ENCODE data around the gene MSH5. TPM values are rescaled to one million over a fixed set of nuclear protein-coding genes. Genes with fewer than 3 reads are reported as not detected.
A peak's percentile ranks its signal among the peaks of the same experiment; 100 is the strongest.

The MSH5 gene
- total and polyA plus RNA-seq, 2 of the 13 experiments (the other 11 are each of a cell fraction or from before 2014, with no cell fraction given): 10.2 to 38.7 TPM

- TF ChIP-seq ZNF710 (CRISPR knock-in tag; IDR thresholded peaks at IDR 0.05; ENCODE audit: borderline replicate concordance): 0 out of 2 replicates have a peak, but pooled peaks have one; percentile 60
- TF ChIP-seq KMT2B (CRISPR knock-in tag; IDR thresholded peaks at IDR 0.05): peak; percentile 39; the same call in 1 of the 2 replicates
- TF ChIP-seq FOXK2 (IDR thresholded peaks at IDR 0.05): peak; percentile 52; the same call in 1 of the 2 replicates
- peak; percentile 92 for TF ChIP-seq GFI1 (CRISPR knock-in tag; IDR thresholded peaks at IDR 0.05; ENCODE audit: borderline replicate concordance)
- TF ChIP-seq TERF1 (CRISPR knock-in tag; IDR thresholded peaks at IDR 0.05): no peak
- TF ChIP-seq ZNF441 (CRISPR knock-in tag; IDR thresholded peaks at IDR 0.05; ENCODE audit: borderline replicate concordance): 0 out of 2 replicates have a peak, but pooled peaks have one; percentile 57
- TF ChIP-seq ZNF556 (CRISPR knock-in tag; IDR thresholded peaks at IDR 0.05; ENCODE audit: borderline replicate concordance): no peak
- peak; percentile 97 for TF ChIP-seq ZNF503 (CRISPR knock-in tag; IDR thresholded peaks at IDR 0.05)
- TF ChIP-seq ZNF296 (CRISPR knock-in tag; conservative IDR thresholded peaks at IDR 0.05): no peak
- TF ChIP-seq LCORL (IDR thresholded peaks at IDR 0.05): 0 out of 2 replicates have a peak, but pooled peaks have one; percentile 65
- TF ChIP-seq LCORL (CRISPR knock-in tag; IDR thresholded peaks at IDR 0.05): peak; percentile 74; the same call in 1 of the 2 replicates
- TF ChIP-seq ZNF468 (CRISPR knock-in tag; IDR thresholded peaks at IDR 0.05): peak; percentile 81; the same call in 1 of the 2 replicates
- TF ChIP-seq SKI (IDR thresholded peaks at IDR 0.05; ENCODE audit: partially characterized antibody): no peak
- 0 out of 2 replicates have a peak, but pooled peaks have one; percentile 25 for TF ChIP-seq ZBTB49 (CRISPR knock-in tag; IDR thresholded peaks at IDR 0.05; ENCODE audit: borderline replicate concordance)
- TF ChIP-seq CAMTA2 (CRISPR knock-in tag; IDR thresholded peaks at IDR 0.05; ENCODE audit: borderline replicate concordance): peak; percentile 77; the same call in 1 of the 2 replicates
- no peak for TF ChIP-seq CEBPZ (IDR thresholded peaks at IDR 0.05; ENCODE audit: low read length)
Observed at GRCh38 chr6:31737991-31738979, 1.5 kb upstream of the MSH5 start (continued).

Measured in HepG2 (cell line).